BJ (cell line): ENCODE data around the gene IL36RN. TPM values are rescaled to one million over a fixed set of nuclear protein-coding genes. Genes with fewer than 3 reads are reported as not detected.

ENCODE experiments used
- CTCF ChIA-PET: fragments of 350-600 bp; formaldehyde crosslinking; extraction: SDS; loops from one replicate; lab custom pipeline; 2021; ENCODE audit warnings: antibody characterized with exemption, inconsistent platforms; lab: Yijun Ruan, JAX
- POLR2A ChIA-PET: fragments of 300-600 bp; sonication (Branson Sonifier 250); formaldehyde crosslinking; extraction: SDS; loops from one replicate; lab custom pipeline; 2021; ENCODE audit warnings: antibody characterized with exemption; lab: Charles Lee
- DNase-seq: peaks from one replicate; pipeline ENCODE4 v3.0.0-alpha.2; 2011; ENCODE audit warnings: low read depth
- H3K27me3 ChIP-seq: 2 replicates; pipeline ENCODE4 v1.6.0; 2011; ENCODE audit warnings: low read length; ENCODE audit not compliant: control insufficient read depth, insufficient read depth
- H3K36me3 ChIP-seq: 2 replicates; pipeline ENCODE4 v1.5.1; 2011; ENCODE audit warnings: low read length; ENCODE audit not compliant: control insufficient read depth, insufficient read depth
- H3K4me3 ChIP-seq: 2 replicates; pipeline ENCODE4 v1.5.1; 2011; ENCODE audit warnings: low read depth, mild to moderate bottlenecking, control low read depth, low read length
- CTCF ChIP-seq: IDR thresholded peaks from 2 replicates; pipeline ENCODE4 v1.5.1; 2011; ENCODE audit warnings: low read depth, mild to moderate bottlenecking, control low read depth, inconsistent platforms, low read length, moderate library complexity; ENCODE audit not compliant: insufficient read depth
- polyA plus RNA-seq: library from polyadenylated mRNA; depleted of rRNA; stranded (reverse); fragments of >200 nt; gene quantifications from 2 replicates; pipeline ENCODE4 v1.2.3, GENCODE V29; 2011

The IL36RN gene
- polyA plus RNA-seq, 1 experiment: not detected

GRCh38 chr2:113075600-113075999, 16.6 kb downstream of the IL36RN start:
- CTCF ChIA-PET: interaction anchor here (1.0 to 1.3 kb wide), 2 partner anchors 9 to 124 kb away, joined by 3 read pairs; no protein-coding TSS in a partner anchor
- Histone ChIP-seq H3K4me3 (no peak overlapping the region), H3K27me3 (peaks cover 16% of the 10 kb centered on the region), H3K36me3 (no peaks in the 10 kb centered on the region)
- TF ChIP-seq CTCF: no peak
- POLR2A ChIA-PET: no interaction called here
- no peak for DNase-seq

- H3K27me3 ChIP-seq: peaks cover 16% of the 10 kb centered on the region
- ChIA-PET CTCF (interaction anchor here (0.9 to 1.2 kb wide), 4 partner anchors 8 to 122 kb away, joined by 3 read pairs; no protein-coding TSS in a partner anchor), POLR2A (no interaction called here)
- no peaks in the 10 kb centered on the region for H3K36me3 ChIP-seq
- H3K4me3 ChIP-seq: no peak overlapping the region
- no peak for TF ChIP-seq CTCF
- DNase-seq: no peak
Measured at GRCh38 chr2:113076954-113077669, 18.1 kb downstream of the IL36RN start.

- ChIA-PET POLR2A (no interaction called here), CTCF (interaction anchor here (0.9 to 3.1 kb wide), 4 partner anchors 9 to 121 kb away, joined by 3 to 13 read pairs (median 3); no protein-coding TSS in a partner anchor)
- TF ChIP-seq CTCF: no peak
- H3K36me3 ChIP-seq: no peaks in the 10 kb centered on the region
- no peak for DNase-seq
- H3K4me3 ChIP-seq: no peak overlapping the region
- H3K27me3 ChIP-seq: peaks cover 16% of the 10 kb centered on the region
Measured at GRCh38 chr2:113077921-113078320, 18.9 kb downstream of the IL36RN start.

GRCh38 chr2:113078350-113078839, 19.4 kb downstream of the IL36RN start:
- DNase-seq: no peak
- no peak for TF ChIP-seq CTCF
- ChIA-PET CTCF (interaction anchor here (0.9 to 3.1 kb wide), 5 partner anchors 9 to 120 kb away, joined by 3 to 13 read pairs (median 3); no protein-coding TSS in a partner anchor), POLR2A (no interaction called here)
- no peaks in the 10 kb centered on the region for H3K36me3 ChIP-seq
- H3K27me3 ChIP-seq: peaks cover 16% of the 10 kb centered on the region
- H3K4me3 ChIP-seq: no peak overlapping the region

- H3K36me3 ChIP-seq: no peaks in the 10 kb centered on the region
- DNase-seq: no peak
- H3K4me3 ChIP-seq: no peak overlapping the region
- CTCF ChIA-PET: interaction anchor here (1.2 to 3.1 kb wide), 8 partner anchors 9 to 123 kb away, joined by 3 to 18 read pairs (median 10); no protein-coding TSS in a partner anchor
- no peak for TF ChIP-seq CTCF
- POLR2A ChIA-PET: no interaction called here
- H3K27me3 ChIP-seq: peaks cover 16% of the 10 kb centered on the region
Measured at GRCh38 chr2:113079131-113079530, 20.1 kb downstream of the IL36RN start.
